Hematopoietic multipotent progenitor cell treated with erythropoietin and hydrocortisone succinate and interleukin-3 and kit ligand, for 6 days (in vitro differentiated cells): Measurements from ENCODE around the gene IL22.

Experiments used
- DNase-seq: peaks from one replicate; pipeline ENCODE4 v3.0.0-alpha.2; 2015

The IL22 gene

DNA sequence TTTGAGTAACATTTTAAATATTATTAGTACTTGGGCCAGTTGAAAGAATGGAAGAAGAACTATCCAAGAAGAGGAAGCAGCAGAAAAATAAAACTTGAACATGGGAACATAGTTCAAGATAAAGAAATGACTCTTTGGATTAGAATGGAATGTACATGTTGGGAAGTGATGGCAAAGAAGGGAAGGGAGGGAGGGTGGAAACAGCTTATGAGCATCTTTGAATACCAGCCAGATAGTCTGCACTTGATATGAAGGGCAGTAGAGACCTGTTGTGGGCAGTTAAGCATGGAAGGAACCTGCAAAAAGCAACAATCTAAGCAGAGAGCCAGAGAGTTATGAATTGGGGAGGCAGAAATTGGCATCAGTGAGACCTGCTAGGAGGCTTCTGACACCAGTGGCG is 10.0 kb upstream of the IL22 start:
- no peak for DNase-seq

DNA sequence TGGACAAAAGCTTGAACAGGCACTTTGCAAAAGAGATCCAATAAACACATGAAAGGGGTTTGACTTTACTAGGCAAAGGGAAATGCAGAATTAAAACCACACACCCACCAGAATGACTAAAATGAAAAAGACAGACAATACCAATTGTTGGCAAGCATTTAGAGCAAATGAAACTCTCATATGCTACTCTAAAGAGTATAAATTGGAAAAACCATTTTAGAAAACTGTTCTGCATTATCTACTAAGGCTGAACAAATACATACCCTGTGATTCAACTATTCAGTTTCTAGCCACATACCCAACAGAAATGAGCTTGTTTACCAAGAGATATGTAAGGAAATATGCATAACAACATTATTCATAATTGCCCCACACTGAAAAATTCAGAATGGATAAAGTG is 8.5 kb upstream of the IL22 start:
- DNase-seq = no peak

DNA sequence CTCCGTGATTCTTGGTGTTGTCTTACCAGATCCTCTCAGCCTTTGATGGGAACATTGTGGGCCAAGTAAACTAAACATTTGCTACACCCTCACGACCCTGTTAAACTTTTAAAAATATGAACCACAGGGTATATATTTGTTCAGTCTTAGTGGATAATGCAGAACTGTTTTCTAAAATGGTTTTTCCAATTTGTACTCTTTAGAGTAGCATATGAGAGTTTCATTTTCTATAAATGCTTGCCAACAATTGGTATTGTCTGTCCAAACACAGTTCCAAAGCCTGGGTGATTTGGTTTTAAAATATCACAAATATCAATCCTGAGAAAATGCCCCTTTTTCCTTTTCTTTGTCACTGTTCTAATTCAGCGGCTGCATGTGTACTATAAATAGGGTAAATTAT is 6.7 kb upstream of the IL22 start:
- DNase-seq = no peak

DNA sequence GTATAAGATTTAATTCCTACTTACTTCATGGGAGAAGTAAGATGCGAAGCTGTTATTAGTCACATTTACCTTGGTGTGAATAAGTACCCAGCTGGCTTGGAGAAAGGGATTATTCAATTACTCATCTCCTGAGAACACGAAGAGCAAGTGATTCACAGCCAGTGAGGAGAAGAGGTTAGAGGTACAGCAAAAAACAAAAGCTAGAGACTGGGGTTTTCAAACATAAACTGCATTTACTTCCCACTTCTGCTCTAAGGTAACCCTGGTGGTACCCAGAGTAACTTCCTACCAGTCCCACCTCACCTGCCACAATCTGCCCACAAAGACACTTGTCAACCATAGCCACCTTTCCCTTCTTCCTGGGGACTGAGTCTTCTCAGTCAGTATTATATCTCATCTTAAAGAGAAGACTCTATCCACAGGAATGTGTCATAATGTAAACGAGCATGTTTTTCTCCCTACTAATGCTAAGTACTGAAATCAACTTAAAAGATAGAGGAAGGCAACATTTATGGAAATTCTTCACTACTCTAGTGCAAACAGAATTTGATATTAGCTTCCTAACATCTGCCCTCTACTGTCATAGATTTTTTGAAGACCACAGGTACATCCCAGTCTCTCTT is 6.0 kb upstream of the IL22 start:
- DNase-seq = no peak

DNA sequence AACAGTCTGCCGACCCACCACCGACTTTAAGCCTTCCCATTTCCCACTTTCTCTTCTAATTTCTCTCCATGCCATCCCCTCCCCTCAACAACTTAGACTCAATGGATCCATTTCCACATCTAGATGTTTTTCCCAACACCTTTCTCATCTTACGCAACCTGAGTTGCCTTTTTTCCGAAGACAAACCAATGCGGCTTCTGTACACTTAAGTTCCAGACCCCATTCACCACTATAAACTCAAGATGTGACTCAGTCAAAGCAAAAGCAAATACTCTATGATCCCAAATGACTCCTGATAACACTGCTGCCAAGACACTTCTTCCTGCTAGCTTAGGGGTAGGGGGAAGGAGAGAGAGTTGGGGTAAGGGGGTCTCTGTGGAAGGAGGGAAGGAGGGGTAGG is 1.3 kb downstream of the IL22 start:
- DNase-seq = no peak

DNA sequence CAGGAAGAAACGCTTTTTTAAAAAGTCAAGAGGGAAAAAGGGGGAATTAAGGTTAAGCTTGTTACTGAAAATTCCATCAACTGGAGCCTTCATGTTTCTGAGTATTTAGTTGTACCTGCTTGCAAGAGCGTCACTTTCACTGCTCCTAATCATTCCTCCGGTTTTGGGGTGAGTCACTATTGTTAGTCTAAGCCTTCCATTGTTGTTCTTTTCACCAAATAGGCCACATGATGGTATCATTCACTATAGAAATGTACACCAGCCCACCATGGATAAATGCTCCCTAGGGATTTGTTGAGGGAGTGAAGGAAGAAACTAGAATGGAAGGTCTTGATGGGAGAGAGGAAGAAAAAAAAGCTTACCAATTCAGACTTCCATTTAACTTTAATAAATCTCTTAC is 3.0 kb downstream of the IL22 start:
- DNase-seq = no peak

DNA sequence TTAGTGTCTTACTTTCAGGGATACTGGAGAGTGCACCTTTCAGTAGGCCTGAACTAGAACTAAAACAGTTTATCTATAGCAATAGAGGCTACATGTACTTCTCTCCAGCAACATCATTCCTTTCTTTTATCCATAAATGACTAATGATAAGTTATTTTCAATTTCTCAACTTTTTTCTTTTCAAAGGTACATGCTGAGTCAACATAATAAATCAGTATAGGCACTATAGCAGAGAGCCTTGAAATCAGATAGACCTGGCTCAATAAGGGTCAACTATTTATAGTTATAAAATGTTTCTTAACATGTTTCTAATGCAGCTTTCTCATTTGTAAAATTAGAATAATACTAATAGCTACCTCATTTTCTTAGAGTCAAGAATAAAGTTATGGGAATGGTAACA is 5.6 kb downstream of the IL22 start:
- no peak for DNase-seq

DNA sequence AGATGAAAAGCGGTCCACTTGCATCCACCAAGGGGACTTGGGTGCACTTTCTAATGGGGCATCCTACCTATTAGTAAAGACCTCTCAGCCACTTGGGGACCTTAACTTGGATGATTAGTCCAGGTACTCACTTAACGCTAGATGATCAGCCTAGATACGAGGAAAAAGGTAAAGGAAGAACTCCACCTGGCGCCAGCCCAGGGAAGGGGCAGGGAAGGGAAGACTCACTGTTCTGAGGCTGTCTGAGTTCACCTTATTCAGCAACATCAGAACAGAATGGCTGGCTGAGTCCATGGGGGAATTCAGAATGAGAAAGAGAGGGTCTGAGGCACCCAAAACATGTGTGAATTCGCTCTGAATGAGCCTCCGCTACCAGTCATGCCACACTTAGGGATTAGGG is 7.1 kb downstream of the IL22 start:
- DNase-seq = no peak

DNA sequence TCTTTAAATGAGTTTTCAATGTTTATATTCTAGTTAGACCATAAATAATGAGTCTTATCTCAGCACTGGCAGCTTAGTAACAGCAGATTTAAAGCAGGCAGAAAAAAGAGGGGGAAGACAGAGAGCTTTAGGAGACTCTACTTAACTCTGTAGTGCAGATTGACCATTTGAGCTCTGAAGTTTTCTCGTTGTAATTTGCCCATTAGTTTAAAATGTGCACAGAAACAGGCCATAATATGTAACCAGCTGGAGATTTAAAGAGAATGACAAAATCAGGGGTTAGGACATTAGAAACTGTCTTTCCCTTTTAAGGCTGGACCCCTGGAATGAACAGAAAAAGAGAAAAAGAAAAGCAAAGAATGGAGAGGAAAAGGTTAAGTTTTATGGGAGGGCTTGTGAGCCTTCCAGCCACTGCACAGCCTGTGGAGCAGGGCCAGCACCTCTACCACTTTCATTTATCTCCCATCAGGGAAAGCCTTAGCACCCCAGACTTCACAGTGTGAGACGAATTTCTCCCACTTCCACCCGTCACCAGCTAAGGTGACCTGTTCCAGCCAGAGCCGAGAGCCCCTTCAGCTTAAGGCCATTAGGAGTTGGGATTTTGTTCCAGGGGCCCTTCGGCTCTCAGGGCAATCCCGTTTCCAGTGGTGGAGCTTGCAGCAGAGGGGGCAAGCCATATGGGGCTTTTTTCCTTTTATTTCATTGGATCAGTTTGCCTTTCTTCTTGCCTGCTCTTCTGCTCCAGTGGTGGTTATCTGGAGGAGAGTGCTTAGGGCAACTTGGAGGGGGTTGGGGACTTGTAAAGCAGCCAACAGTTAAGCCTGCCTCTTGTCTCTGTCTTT is 8.0 kb downstream of the IL22 start:
- DNase-seq = peak; percentile 18

DNA sequence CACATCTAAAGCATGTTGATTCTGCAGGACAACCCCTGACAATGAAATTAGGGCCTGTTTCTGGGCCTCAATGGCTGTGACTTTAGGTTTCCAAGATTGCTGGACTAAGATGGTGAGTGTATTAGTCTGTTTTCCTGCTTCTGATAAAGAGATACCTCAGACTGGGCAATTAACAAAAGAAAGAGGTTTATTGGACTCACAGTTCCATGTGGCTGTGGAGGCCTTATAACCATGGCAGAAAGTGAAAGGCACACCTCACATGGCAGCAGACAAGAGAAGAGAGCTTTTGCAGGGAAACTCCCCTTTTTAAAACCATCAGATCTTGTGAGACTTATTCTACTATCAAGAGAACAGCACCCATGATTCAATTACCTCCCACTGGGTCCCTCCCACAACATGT is 10.6 kb downstream of the IL22 start:
- no peak for DNase-seq

DNA sequence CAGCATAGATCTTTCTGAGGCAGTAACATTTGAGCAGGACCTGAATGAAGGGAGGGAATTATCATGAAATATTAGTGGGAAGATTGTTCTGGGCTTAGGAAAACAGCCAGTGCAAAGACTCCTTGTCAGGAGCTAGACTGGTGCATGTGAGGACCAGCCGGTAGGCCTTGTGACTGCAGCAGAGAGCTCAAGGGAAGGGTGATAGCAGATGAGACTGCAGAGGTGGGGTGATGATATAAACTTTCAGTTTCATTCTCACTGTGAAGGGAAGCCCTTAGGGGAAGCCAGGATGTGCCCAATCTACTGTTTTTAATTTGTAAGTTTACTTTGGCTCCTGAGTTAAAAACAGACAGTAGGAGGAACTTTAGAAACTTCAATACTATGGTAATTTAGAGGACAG is 12.4 kb downstream of the IL22 start:
- peak; percentile 50 for DNase-seq

DNA sequence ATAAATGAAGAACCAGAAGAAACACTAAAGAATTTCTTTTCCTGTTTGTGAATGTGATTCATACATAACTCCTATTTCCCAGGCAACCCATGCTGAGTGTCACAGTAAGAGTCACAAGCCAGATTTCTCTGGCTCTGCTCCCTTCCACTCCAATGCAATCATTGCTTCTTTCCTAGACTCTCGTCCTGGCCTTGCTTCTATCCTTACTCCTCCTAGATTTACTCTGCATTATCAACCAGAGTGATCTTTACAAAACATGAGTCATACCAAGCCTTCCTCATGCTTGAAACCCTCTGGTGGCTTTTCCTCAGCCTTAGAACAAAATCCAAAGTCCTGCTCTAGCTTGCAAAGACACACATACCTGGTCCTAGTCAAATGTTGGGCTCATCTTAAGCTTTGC is 13.3 kb downstream of the IL22 start:
- DNase-seq = peak; percentile 14

DNA sequence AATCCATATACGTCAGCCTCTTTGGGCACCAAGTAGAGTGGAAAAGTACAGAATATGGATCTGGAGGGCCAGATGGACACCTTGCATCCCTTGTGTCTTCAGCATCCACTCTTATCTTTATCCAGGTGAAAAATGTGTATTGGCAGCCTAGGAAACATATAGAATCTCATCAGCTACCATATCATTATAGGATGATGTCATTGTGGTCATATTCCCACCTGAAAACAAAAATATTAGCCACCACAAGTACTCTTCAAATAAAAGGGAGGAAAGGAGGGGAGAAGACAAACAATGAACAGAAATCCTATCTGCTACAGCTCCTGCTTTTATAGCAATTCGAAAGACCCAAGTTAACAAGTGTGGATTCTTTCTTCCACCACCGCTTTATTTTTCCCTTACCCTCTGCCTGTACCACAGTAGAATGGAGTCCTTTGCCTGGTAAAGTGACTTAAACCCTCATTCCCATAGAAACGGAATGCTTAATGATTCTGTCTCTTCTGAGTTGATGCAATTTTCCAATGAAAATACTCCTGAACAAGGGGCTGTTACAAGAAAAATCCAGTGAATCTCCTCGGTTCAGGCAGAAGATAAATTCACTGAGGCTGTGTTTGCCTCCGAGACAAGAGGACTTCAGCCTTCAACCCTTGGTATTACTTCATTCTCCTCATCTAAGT is 14.0 kb downstream of the IL22 start:
- no peak for DNase-seq

DNA sequence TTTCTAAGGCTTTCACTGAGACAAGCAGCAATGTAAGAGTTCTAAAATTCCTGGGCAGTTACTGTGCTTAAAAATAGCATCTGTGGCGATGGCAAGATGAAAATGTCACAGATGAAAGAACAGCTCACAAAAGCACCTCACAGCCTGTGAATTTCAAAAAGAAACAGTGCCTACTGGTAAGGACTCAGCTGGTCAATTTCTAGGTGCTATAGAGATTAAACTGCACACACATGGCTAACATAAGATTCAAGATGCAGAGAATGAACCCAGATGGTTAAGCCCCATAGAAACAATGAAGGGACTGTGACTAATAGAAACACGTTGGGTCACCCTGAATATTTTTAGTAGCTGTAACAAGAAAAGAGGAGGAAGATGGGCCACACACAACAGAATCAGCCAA is 15.8 kb downstream of the IL22 start:
- no peak for DNase-seq

DNA sequence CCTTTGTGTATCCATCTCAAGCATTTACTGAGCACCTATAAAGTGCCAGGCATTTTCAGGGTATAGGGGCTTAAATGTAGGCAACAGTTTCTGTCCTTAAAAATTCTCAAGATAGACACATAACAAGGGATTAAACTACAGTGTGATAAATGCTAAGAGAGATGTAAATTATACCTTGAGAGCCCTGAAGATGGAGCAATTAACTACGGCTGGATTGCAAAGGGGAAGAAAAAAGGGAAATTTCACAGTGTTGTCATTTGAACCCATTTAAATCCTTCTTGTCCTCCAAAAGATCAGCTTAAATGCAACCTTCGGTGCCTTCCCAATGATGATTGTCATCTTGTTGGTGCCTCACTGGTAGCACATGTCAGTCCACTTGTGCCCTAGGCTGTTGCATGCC is 16.3 kb downstream of the IL22 start:
- DNase-seq = peak; percentile 31

DNA sequence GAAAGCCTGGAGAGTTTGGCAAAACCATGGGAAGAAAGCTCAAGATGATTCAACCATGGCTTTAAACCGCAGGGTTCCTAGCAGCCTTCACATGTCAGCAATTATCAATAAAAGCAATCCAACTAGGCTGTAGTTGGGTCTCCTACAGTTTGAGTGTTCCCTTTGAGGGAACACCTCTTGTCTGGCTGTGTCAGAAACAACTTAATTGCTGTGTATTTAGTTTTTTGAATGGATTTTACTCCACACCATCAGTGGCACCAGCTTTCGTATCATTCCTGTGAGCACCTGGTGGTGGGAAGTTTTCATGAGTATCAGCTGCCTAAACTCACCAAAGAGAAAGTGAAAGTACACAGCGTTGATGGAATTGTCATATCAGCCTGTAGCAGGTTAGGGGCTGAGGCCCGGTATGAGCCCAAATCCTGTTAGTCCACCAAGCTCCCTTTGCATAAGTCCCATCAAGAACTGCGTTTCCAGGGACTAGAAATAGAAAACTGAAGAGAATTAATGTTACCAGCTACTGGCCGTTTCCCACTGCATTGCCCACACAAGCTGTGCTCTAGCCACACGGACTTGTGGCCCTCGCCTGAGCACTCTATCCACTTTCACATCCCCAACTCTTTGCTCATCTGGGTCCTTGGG is 16.9 kb downstream of the IL22 start:
- DNase-seq = peak; percentile 71

DNA sequence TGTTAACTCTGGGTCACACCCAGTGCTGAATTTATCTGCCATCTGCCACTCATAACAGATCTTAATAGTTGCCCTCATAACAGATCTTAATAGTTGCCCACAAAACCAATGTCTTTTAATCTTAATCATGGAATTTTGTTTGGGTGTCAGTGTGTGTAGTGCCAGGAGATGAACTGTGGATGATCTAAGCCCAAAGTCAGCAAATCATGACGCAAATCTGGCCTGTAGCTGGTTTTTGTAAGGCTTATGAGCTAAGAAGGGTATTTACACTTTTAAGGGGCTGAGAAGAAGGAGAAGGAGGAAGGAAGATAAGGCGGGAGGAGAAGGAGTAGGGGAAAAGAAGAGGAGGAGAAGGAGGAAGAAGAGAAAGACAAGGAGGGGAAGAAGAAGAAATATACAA is 17.8 kb downstream of the IL22 start:
- DNase-seq = no peak

DNA sequence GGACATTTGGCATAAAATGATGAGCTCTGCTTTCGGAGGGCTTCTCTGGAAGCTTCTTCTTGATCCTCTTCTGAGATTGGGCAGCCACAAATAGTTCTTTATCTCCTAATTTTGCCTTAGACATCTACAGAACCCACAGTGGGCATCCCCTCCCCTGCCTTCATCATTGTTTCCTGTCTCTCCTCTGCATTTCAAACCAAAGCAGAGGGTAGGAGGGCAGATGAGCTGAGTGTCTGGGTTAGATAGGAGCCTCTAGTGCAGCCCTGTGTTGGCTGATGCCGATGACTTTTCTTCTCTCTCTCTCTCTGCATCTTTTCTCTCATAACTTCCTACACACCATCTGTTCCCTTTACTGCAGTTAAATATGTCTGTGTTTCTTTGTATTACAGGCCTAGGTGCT is 19.3 kb downstream of the IL22 start:
- DNase-seq = no peak

DNA sequence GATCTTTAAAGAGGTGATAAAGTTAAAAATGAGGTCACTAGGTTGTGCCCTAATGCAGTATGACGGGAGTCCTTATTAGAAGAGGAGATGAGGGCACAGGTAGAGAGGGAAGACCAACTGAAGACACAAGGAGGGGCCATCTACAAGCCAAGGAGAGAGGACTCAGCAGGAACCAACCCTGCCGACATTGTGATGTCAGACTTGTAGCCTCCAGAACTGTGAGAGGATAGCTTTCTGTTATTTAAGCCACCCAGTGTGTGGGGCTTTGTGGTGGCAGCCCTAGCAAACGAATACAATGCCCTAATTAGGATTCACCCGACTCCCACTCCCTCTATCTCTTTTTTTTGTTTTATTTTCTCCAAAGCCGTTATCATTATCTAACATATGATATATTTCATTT is 19.9 kb downstream of the IL22 start:
- DNase-seq = no peak

DNA sequence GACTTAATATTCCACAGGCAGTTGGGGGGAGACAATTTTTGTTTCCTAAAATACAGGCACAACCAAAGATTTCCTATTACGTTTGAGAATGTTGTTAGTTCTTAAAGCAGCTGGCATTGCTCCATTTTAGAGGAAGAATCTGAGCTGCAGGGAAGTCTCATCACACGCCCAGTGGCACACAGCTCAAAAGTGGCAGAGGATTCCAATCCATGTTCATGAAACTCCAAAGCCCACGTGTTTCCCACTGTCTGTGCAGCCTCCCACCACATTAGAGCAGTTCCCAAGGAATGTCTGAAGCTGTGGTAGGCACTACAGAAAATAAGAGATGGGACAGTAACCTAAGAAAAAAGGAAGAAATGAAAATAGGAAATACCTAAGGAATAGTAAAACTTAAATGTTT is 21.7 kb downstream of the IL22 start:
- no peak for DNase-seq

DNA sequence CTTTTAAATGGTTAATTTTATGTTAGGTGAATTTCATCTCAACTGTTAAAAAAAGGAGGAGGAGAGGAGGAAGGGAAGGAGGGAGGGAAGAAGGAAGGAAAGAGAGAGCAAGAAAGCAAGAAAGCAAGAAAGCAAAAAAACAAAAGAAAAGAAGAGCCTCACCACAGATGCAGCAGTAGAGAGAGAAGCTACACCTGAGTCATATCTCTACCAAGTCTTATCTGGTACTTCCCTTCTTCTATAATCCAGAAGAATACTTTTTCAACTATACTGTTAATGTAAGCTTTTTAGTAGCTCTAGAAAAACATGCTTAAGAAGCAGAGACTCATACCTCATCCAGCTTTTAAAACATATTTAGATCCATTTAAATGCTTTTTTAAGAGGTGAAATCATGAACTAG is 22.2 kb downstream of the IL22 start:
- DNase-seq = no peak

DNA sequence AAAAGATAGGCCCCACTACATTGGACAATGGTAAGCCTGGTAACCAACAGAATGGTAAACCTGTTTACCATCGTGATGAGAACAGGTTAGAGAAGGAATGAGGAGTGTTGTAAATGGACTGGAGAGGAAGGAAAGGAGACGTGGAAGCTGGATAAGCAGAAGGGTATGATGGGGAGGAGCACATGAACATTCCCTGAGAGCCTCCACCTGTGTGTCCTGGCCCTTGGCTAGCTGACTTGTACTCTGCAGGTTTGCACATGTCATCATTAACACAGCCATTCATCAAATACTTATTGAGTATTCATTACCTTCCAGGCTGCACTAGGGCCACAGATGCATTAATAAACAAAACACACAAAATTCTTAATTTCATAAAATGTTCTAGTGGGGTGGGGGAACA is 23.4 kb downstream of the IL22 start:
- no peak for DNase-seq

DNA sequence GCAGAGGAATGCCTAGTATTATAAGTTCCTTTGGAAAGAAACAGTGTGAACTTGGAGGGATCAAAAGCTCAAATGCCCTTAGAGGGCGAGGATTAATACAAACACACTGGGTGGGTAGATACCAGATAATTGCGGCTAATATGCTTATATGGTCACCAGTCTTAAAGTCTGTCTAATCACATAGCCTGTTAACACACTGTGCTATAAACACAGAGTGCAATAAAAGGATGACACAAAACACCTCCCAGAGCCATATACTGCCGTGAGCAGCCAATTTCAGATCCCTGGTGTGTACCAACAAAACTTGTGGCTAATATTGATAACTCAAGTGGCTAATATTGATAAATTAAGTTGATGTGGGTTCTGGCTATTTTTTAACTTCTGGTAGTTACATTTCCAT is 26.0 kb downstream of the IL22 start:
- no peak for DNase-seq
